Measurements from ENCODE around the gene USH2A.

DNA sequence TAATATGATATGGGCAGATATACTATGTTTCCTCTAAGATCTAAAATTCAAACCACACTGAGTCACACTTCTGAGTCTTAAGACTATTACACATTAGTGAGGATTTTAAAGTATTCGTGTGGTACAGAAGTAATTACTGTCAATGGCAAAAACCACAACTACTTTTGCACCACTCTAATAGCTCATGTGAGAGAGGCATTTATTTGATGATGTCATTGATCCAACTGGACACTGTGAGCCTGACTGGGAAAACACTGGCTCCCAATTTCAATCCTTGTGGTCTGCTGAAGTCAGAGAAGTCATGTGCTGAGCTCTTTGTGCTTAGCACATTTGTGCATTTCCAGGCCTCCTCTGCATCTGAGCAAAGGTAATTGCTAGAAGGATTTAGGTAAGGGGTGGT, 377.8 kb downstream of the USH2A start:
- TF ChIP-seq POLR2A (IDR thresholded peaks at IDR 0.05), result no peak
- TF ChIP-seq, protein P1, sequence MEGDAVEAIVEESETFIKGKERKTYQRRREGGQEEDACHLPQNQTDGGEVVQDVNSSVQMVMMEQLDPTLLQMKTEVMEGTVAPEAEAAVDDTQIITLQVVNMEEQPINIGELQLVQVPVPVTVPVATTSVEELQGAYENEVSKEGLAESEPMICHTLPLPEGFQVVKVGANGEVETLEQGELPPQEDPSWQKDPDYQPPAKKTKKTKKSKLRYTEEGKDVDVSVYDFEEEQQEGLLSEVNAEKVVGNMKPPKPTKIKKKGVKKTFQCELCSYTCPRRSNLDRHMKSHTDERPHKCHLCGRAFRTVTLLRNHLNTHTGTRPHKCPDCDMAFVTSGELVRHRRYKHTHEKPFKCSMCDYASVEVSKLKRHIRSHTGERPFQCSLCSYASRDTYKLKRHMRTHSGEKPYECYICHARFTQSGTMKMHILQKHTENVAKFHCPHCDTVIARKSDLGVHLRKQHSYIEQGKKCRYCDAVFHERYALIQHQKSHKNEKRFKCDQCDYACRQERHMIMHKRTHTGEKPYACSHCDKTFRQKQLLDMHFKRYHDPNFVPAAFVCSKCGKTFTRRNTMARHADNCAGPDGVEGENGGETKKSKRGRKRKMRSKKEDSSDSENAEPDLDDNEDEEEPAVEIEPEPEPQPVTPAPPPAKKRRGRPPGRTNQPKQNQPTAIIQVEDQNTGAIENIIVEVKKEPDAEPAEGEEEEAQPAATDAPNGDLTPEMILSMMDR (IDR thresholded peaks at IDR 0.05), result no peak

Data from lower leg skin (tissue), 3 donors.